Loucy (cell line): ENCODE results near the gene KLHL33.

Source experiments
- H2AFZ ChIP-seq: fragments of 200-600 bp; sonication (generic); 2 replicates; pipeline ENCODE4 v1.6.0; 2016; ENCODE audit warnings: antibody characterized with exemption, mild to moderate bottlenecking, low read length, moderate library complexity
- H3F3A ChIP-seq: fragments of 200-600 bp; 2 replicates; pipeline ENCODE4 v1.6.0; 2016; ENCODE audit warnings: antibody characterized with exemption, low read depth, mild to moderate bottlenecking
- H3K27me3 ChIP-seq: fragments of 200-600 bp; sonication (generic); 2 replicates; pipeline ENCODE4 v1.6.1; 2014; ENCODE audit warnings: low read length, mild to moderate bottlenecking; ENCODE audit not compliant: insufficient read depth, poor library complexity, severe bottlenecking
- H3K36me3 ChIP-seq: fragments of 200-600 bp; sonication (generic); 2 replicates; pipeline ENCODE4 v1.6.1; 2016; ENCODE audit warnings: low read length; ENCODE audit not compliant: insufficient read depth
- H3K4me1 ChIP-seq: fragments of 200-600 bp; sonication (generic); 2 replicates; pipeline ENCODE4 v1.5.1; 2014; ENCODE audit warnings: low read length, mild to moderate bottlenecking; ENCODE audit not compliant: insufficient read depth, poor library complexity, severe bottlenecking
- H3K4me2 ChIP-seq: fragments of 200-600 bp; sonication (generic); 2 replicates; pipeline ENCODE4 v1.6.0; 2014; ENCODE audit warnings: antibody characterized with exemption, low read length, low read depth, mild to moderate bottlenecking; ENCODE audit not compliant: poor library complexity, severe bottlenecking
- H3K4me3 ChIP-seq: fragments of 200-600 bp; sonication (generic); 2 replicates; pipeline ENCODE4 v1.5.1; 2014; ENCODE audit warnings: low read length, mild to moderate bottlenecking, mixed read lengths; ENCODE audit not compliant: poor library complexity, severe bottlenecking
- H3K79me2 ChIP-seq: fragments of 200-600 bp; sonication (generic); 2 replicates; pipeline ENCODE4 v1.6.1; 2014; ENCODE audit warnings: low read length; ENCODE audit not compliant: insufficient read depth
- H3K9ac ChIP-seq: fragments of 200-600 bp; sonication (generic); 2 replicates; pipeline ENCODE4 v1.6.0; 2014; ENCODE audit warnings: mild to moderate bottlenecking, low read depth, low read length, moderate library complexity; ENCODE audit not compliant: poor library complexity, severe bottlenecking
- H3K9me2 ChIP-seq: fragments of 200-600 bp; sonication (generic); replicated peaks from 2 replicates; pipeline ENCODE4 v1.6.1; 2016; ENCODE audit warnings: low read depth, low read length, mixed read lengths
- H3K9me3 ChIP-seq: fragments of 200-600 bp; sonication (generic); 2 replicates; pipeline ENCODE4 v1.6.1; 2014; ENCODE audit warnings: mild to moderate bottlenecking, antibody characterized with exemption, low read length, low read depth; ENCODE audit not compliant: insufficient read depth
- H4K20me1 ChIP-seq: fragments of 200-600 bp; sonication (generic); 2 replicates; pipeline ENCODE4 v1.6.0; 2014; ENCODE audit warnings: antibody characterized with exemption, low read length, mild to moderate bottlenecking; ENCODE audit not compliant: insufficient read depth, poor library complexity, severe bottlenecking
- EZH2phosphoT487 ChIP-seq: fragments of 200-600 bp; IDR thresholded peaks from 2 replicates; pipeline ENCODE4 v1.6.1; 2018; ENCODE audit warnings: antibody characterized with exemption, mild to moderate bottlenecking, moderate library complexity, borderline replicate concordance
- TF ChIP-seq, protein P1 (sequence below): fragments of 200-600 bp; sonication (generic); conservative IDR thresholded peaks from 2 replicates; pipeline ENCODE4 v1.5.1; 2014; ENCODE audit warnings: mild to moderate bottlenecking, antibody characterized with exemption, low read length

Gene KLHL33, protein sequence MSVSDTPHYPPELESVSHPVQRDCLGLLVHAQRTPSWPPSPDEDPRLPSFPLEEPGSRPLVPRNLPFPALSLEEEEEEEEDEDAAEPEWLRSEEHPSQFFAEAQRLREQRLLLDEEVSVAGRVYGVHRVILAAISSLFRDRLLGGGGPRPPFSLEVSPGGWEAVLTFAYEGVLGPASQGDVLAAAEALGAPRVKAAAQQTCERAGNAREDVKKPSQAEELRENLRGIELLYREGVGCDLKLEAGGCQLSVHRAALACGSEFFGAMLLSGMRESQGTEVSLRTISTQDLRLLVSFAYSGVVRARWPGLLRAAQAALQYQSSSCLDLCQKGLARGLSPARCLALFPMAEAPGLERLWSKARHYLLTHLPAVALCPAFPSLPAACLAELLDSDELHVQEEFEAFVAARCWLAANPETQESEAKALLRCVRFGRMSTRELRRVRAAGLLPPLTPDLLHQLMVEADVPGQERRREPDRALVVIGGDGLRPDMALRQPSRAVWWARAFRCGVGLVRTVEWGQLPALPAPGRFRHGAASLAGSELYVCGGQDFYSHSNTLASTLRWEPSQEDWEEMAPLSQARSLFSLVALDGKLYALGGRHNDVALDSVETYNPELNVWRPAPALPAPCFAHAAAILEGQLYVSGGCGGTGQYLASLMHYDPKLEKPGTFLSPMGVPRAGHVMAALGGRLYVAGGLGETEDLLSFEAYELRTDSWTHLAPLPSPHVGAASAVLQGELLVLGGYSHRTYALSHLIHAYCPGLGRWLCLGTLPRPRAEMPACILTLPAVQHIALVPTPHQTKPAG

DNA sequence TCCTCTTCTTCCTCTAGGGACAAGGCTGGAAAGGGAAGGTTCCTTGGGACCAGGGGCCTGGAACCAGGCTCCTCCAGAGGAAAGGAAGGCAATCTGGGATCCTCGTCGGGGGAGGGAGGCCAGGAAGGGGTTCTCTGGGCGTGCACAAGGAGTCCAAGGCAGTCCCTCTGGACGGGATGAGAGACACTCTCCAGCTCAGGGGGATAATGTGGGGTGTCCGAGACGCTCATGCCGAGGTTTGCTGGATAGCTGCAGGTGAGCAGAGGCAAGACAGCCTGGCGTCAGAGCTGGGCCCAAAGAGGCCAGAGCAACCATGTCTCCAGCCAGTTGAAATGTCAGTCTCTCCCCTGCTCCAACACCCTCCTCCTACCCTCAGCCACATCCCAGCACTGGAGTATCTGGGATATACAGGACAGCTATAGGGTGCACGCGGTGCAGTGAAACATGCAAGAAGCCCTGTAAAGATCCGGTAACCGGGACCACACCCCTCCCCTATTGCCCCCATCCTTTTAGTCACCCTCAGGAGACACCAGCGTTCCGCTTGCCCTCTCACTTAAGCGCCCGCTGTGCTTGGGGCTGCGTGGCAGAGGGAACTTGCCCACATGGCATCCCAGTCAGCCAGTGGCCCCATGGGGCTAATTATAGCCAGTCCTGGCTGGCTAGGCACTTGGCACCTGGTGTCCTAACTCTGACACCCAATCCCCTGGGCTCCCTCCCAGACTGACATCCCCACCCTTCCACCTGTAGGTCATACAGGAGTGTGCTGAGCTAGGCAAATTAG lies at the start of gene KLHL33:
KLHL33 (minus strand) TSS at position 585 of the 781 bp plus-strand sequence; CDS start at position 230, 355 bp downstream.
- no peaks in the 10 kb centered on the region for H3K9me3 ChIP-seq
- H3K9ac ChIP-seq = no peak within 1 kb of the TSS
- H3K4me3 ChIP-seq = no peak within 1 kb of the TSS
- H3K4me2 ChIP-seq = no peak within 1 kb of the TSS
- no peaks in the 10 kb centered on the region for H4K20me1 ChIP-seq
- no peaks in the 10 kb centered on the region for H3K27me3 ChIP-seq
- no peaks in the 10 kb centered on the region for H3K79me2 ChIP-seq
- H3K9me2 ChIP-seq = no peaks in the 10 kb centered on the region
- no peaks in the 10 kb centered on the region for H3F3A ChIP-seq
- H3K36me3 ChIP-seq = no peaks in the 10 kb centered on the region
- no peak within 1 kb of the TSS for H2AFZ ChIP-seq
- no peak for TF ChIP-seq EZH2phosphoT487
- TF ChIP-seq, protein P1, sequence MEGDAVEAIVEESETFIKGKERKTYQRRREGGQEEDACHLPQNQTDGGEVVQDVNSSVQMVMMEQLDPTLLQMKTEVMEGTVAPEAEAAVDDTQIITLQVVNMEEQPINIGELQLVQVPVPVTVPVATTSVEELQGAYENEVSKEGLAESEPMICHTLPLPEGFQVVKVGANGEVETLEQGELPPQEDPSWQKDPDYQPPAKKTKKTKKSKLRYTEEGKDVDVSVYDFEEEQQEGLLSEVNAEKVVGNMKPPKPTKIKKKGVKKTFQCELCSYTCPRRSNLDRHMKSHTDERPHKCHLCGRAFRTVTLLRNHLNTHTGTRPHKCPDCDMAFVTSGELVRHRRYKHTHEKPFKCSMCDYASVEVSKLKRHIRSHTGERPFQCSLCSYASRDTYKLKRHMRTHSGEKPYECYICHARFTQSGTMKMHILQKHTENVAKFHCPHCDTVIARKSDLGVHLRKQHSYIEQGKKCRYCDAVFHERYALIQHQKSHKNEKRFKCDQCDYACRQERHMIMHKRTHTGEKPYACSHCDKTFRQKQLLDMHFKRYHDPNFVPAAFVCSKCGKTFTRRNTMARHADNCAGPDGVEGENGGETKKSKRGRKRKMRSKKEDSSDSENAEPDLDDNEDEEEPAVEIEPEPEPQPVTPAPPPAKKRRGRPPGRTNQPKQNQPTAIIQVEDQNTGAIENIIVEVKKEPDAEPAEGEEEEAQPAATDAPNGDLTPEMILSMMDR = no peak
- peaks cover 9% of the 10 kb centered on the region for H3K4me1 ChIP-seq

DNA sequence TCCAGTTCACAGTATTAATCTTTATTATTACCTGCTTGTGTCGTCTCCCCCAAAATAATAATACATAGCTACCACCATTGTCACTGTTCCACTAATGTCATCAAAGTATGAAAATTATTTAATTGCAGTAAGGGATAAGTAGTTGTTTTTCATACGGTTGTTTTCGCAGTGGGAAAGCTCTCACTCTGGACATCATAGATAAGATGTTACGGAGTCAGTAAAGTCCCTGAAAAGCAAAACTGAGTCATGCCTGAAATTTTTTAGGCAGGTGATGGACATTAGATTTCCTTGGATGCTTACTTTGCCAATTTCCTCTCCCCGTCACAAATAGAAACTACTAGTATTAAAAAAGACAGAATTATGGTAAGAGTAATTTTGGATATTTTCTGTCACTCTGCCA lies 46.4 kb upstream of the KLHL33 start:
- Histone ChIP-seq H3K9me3 (no peaks in the 10 kb centered on the region), H3K4me1 (peaks cover 28% of the 10 kb centered on the region), H2AFZ (no peak overlapping the region), H3K79me2 (no peaks in the 10 kb centered on the region), H3F3A (peaks cover 12% of the 10 kb centered on the region), H4K20me1 (no peaks in the 10 kb centered on the region), H3K4me2 (no peak overlapping the region), H3K9me2 (no peaks in the 10 kb centered on the region), H3K9ac (no peak overlapping the region), H3K36me3 (peaks cover 3% of the 10 kb centered on the region), H3K4me3 (no peak overlapping the region), H3K27me3 (no peaks in the 10 kb centered on the region)
- TF ChIP-seq, protein P1 = no peak
- no peak for TF ChIP-seq EZH2phosphoT487

DNA sequence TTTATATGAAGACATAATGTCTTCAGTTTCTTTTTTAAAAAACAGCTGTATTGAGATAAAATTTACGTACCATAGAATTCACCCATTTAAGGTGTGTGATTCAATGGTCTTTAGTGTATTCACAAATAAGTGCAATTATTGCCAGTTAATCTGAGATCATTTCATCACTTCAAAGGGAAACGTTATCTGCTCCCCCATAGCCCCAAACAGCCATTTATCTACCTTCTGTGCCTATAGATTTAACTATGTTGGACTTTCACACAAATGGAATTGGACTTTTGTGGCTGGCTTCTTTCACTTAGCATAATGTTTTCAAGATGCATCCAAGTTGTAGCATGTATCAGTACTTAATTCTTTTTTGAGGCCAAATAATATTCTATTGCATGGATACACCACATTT lies 42.9 kb upstream of the KLHL33 start:
- Histone ChIP-seq H3K36me3 (peaks cover 33% of the 10 kb centered on the region), H3K4me1 (peaks cover 31% of the 10 kb centered on the region), H3K4me2 (no peak overlapping the region), H4K20me1 (peaks cover 11% of the 10 kb centered on the region), H2AFZ (no peak overlapping the region), H3K4me3 (no peak overlapping the region), H3F3A (peaks cover 24% of the 10 kb centered on the region), H3K9me3 (no peaks in the 10 kb centered on the region), H3K9ac (peak overlapping the region; percentile 43), H3K79me2 (peaks cover 24% of the 10 kb centered on the region), H3K9me2 (no peaks in the 10 kb centered on the region), H3K27me3 (no peaks in the 10 kb centered on the region)
- TF ChIP-seq, protein P1 = no peak
- no peak for TF ChIP-seq EZH2phosphoT487
